Mesothelial cell of epicardium (in vitro differentiated cells): ENCODE results near the gene CLNK. TPM values are rescaled to one million over a fixed set of nuclear protein-coding genes. Genes with fewer than 3 reads are reported as not detected.

Experiments used
- DNase-seq, 2 experiments: peaks; one replicate each; pipeline ENCODE4 v3.0.0; 2021; ENCODE audit warnings: low spot score in 2 of 2; ENCODE audit not compliant: unreplicated experiment in 2 of 2
- H3K27ac Mint-ChIP-seq: 2 replicates; pipeline ENCODE4 v1.8.0; 2021; ENCODE audit warnings: mixed read lengths
- H3K27me3 Mint-ChIP-seq: 2 replicates; pipeline ENCODE4 v1.8.0; 2021; ENCODE audit warnings: low read depth, mixed read lengths
- H3K36me3 Mint-ChIP-seq: 2 replicates; pipeline ENCODE4 v1.8.0; 2021; ENCODE audit warnings: mixed read lengths
- H3K4me1 Mint-ChIP-seq: 2 replicates; pipeline ENCODE4 v1.8.0; 2021; ENCODE audit warnings: mixed read lengths
- H3K4me3 Mint-ChIP-seq: 2 replicates; pipeline ENCODE4 v1.8.0; 2021; ENCODE audit warnings: mild to moderate bottlenecking, moderate library complexity, mixed read lengths
- H3K9me3 Mint-ChIP-seq: 2 replicates; pipeline ENCODE4 v1.8.0; 2021; ENCODE audit warnings: mixed read lengths
- total RNA-seq: library from RNA; stranded (reverse); gene quantifications from 3 replicates; pipeline ENCODE4 v1.2.1, GENCODE V29; 2021
- TF ChIP-seq, protein P1 (sequence below): fragments of 200-600 bp; sonication (generic); IDR thresholded peaks from one replicate; pipeline ENCODE4 v1.5.0; 2021; ENCODE audit warnings: antibody characterized with exemption; ENCODE audit not compliant: unreplicated experiment

CLNK gene
- total RNA-seq, 1 donor from 2014 or later, result not detected

DNA sequence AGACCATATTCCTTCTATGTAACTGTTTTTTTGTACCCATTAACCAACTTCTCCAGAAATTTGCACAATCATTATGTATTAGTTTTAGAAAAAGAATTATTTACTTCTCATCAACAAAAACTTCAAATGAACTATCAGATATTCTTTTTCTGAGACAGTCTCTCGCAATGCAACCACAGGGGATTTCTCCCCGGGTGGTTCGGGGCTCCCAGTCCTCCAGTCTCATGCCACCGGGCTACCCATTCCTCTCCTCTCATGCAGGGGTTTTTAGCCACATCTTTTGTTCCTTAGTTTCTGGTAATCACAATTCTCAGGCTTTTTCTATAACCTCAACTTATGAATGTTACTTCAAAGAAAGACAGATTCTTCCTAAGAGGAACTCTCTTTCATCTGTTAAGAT, 46.6 kb upstream of the CLNK start:
- Mint-ChIP-seq H3K27me3 (peaks cover 1% of the 10 kb centered on the region), H3K4me3 (no peak overlapping the region), H3K9me3 (peaks cover 3% of the 10 kb centered on the region), H3K4me1 (peaks cover 1% of the 10 kb centered on the region), H3K27ac (no peak overlapping the region), H3K36me3 (no peaks in the 10 kb centered on the region)
- TF ChIP-seq, protein P1, sequence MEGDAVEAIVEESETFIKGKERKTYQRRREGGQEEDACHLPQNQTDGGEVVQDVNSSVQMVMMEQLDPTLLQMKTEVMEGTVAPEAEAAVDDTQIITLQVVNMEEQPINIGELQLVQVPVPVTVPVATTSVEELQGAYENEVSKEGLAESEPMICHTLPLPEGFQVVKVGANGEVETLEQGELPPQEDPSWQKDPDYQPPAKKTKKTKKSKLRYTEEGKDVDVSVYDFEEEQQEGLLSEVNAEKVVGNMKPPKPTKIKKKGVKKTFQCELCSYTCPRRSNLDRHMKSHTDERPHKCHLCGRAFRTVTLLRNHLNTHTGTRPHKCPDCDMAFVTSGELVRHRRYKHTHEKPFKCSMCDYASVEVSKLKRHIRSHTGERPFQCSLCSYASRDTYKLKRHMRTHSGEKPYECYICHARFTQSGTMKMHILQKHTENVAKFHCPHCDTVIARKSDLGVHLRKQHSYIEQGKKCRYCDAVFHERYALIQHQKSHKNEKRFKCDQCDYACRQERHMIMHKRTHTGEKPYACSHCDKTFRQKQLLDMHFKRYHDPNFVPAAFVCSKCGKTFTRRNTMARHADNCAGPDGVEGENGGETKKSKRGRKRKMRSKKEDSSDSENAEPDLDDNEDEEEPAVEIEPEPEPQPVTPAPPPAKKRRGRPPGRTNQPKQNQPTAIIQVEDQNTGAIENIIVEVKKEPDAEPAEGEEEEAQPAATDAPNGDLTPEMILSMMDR, result no peak
- no peak for DNase-seq

DNA sequence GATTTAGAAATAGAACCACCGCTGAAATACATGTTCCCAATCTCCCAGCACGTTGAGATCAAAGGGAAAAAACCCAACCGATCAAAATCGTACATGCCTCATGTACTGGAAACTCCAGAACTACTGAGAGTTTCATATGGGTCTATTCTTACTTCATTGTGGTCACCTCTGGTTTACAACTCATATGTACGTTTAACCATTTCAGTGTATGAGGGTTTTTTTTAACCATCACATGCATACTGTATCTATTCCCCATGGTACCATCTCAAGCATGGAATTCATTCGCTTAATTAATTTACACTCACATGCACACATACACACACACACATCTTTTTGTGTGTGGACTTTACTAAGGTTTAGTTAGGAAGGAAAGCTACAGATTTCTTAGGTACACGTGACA, 46.0 kb upstream of the CLNK start:
- H3K27ac Mint-ChIP-seq, result no peak overlapping the region
- peaks cover 1% of the 10 kb centered on the region for H3K4me1 Mint-ChIP-seq
- H3K9me3 Mint-ChIP-seq, result peaks cover 3% of the 10 kb centered on the region
- no peaks in the 10 kb centered on the region for H3K36me3 Mint-ChIP-seq
- TF ChIP-seq, protein P1, result no peak
- no peak for DNase-seq
- no peak overlapping the region for H3K4me3 Mint-ChIP-seq
- H3K27me3 Mint-ChIP-seq, result peaks cover 1% of the 10 kb centered on the region

DNA sequence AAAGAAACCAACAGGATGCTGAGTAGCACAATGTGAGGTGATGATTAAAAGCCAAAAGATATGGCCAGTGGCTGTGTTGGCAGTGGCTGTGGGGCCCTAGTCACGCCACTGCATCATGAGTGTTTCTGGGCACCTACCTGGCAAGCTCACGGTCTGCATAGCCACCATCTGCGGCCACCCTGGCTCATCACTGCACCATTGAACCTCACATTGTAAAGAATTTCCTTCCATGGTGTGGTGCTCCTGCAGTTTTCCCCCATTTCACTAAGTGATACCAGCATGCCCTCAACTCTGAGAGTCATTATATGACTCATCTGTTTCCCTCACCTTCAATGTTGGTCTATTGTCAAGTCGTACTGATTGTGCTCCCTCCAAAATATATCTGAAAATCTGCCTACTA, 45.5 kb upstream of the CLNK start:
- H3K4me1 Mint-ChIP-seq, result peaks cover 1% of the 10 kb centered on the region
- TF ChIP-seq, protein P1, result no peak
- peaks cover 3% of the 10 kb centered on the region for H3K9me3 Mint-ChIP-seq

DNA sequence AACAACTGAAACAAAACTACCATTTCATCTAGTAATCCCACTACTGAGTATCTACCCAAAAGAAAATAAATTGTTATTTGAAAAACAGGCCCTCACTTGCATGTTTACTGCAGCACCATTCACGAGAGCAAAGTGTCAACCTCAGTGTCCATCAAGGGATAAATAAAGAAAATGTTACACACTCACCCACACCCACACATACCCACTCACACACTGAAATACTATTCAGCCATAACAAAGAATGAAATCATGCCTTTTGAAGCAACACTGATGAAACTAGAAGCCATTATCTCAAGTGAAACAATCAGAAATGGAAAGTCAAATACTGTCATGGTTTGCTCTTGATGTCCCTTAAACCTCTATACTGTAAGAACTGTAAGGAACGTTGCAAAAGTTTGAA, 44.8 kb upstream of the CLNK start:
- no peak for DNase-seq
- Mint-ChIP-seq H3K27me3 (peaks cover 1% of the 10 kb centered on the region), H3K9me3 (peaks cover 3% of the 10 kb centered on the region), H3K4me1 (peaks cover 1% of the 10 kb centered on the region), H3K4me3 (no peak overlapping the region), H3K36me3 (no peaks in the 10 kb centered on the region), H3K27ac (no peak overlapping the region)
- TF ChIP-seq, protein P1, result no peak

More for the DNA sequence above, 45.5 kb upstream of the CLNK start:
- Mint-ChIP-seq H3K36me3 (no peaks in the 10 kb centered on the region), H3K27ac (no peak overlapping the region), H3K4me3 (no peak overlapping the region), H3K27me3 (peaks cover 1% of the 10 kb centered on the region)
- no peak for DNase-seq

DNA sequence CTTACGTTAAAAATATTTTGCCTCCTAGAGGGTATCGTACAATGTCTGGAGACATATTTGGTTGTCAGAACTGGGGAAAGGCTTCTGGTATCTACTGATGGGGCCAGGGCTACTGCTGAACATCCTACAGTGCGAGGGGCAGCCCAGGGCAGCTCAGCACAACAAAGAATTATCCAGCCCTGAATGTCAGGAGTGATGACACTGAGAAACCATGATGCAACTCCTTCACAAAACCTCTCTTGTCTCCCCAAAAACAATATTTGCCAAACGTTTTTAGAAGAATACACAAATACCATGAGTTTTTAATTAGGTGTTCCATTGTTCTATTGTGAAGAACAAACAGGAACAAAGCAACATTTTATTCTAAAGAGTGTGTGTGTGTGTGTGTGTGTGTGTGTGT, 43.4 kb upstream of the CLNK start:
- TF ChIP-seq, protein P1, result no peak
- H3K4me3 Mint-ChIP-seq, result no peak overlapping the region
- no peaks in the 10 kb centered on the region for H3K36me3 Mint-ChIP-seq
- peaks cover 6% of the 10 kb centered on the region for H3K4me1 Mint-ChIP-seq
- DNase-seq, result no peak
- H3K9me3 Mint-ChIP-seq, result peaks cover 3% of the 10 kb centered on the region
- no peak overlapping the region for H3K27ac Mint-ChIP-seq
- peaks cover 1% of the 10 kb centered on the region for H3K27me3 Mint-ChIP-seq

DNA sequence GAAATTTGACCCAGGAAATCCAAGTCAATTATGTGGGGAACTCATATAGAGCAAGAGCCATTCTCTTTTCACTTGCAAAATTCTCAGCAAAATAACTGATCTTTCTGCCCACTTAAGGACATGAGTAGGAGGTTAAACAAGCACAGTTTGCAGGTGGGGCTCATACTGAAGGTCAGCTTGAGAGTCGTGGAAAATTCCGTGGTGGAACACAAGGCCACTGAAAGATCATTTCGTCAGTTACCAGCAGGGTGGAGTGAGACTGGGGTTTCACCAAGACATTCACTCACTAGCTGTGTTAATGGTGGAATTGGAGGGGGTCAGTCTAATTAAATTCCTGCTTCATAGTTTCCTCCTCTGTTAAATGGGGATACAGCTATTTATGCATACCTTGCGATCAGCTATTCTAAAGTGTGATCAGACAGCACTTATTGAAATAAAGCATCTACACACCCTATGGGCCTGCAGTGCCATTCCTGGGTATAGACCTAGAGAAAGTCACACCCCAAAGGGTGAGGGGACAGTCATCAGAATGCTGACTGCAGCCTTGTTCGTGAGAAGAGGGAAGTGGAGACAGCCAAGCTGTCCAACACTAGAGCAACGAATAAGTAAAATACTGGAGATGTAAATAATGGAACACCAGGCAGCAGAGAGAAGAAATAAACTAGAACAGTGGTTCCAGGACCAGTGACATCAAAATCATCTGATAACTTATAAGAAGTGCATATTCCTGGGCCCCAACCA, 42.7 kb upstream of the CLNK start:
- Mint-ChIP-seq H3K4me1 (peaks cover 6% of the 10 kb centered on the region), H3K4me3 (no peak overlapping the region), H3K27me3 (peaks cover 1% of the 10 kb centered on the region), H3K36me3 (no peaks in the 10 kb centered on the region), H3K9me3 (peaks cover 3% of the 10 kb centered on the region), H3K27ac (no peak overlapping the region)
- DNase-seq, result no peak
- TF ChIP-seq, protein P1, result no peak
